HG03196 (cell line): ENCODE results near the gene ST6GAL2.

Experiments used
- ATAC-seq: cut with Tn5 transposase; IDR thresholded peaks from one replicate; pipeline ENCODE4 v1.9.1; 2021; ENCODE audit not compliant: unreplicated experiment

Gene ST6GAL2, protein sequence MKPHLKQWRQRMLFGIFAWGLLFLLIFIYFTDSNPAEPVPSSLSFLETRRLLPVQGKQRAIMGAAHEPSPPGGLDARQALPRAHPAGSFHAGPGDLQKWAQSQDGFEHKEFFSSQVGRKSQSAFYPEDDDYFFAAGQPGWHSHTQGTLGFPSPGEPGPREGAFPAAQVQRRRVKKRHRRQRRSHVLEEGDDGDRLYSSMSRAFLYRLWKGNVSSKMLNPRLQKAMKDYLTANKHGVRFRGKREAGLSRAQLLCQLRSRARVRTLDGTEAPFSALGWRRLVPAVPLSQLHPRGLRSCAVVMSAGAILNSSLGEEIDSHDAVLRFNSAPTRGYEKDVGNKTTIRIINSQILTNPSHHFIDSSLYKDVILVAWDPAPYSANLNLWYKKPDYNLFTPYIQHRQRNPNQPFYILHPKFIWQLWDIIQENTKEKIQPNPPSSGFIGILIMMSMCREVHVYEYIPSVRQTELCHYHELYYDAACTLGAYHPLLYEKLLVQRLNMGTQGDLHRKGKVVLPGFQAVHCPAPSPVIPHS

DNA sequence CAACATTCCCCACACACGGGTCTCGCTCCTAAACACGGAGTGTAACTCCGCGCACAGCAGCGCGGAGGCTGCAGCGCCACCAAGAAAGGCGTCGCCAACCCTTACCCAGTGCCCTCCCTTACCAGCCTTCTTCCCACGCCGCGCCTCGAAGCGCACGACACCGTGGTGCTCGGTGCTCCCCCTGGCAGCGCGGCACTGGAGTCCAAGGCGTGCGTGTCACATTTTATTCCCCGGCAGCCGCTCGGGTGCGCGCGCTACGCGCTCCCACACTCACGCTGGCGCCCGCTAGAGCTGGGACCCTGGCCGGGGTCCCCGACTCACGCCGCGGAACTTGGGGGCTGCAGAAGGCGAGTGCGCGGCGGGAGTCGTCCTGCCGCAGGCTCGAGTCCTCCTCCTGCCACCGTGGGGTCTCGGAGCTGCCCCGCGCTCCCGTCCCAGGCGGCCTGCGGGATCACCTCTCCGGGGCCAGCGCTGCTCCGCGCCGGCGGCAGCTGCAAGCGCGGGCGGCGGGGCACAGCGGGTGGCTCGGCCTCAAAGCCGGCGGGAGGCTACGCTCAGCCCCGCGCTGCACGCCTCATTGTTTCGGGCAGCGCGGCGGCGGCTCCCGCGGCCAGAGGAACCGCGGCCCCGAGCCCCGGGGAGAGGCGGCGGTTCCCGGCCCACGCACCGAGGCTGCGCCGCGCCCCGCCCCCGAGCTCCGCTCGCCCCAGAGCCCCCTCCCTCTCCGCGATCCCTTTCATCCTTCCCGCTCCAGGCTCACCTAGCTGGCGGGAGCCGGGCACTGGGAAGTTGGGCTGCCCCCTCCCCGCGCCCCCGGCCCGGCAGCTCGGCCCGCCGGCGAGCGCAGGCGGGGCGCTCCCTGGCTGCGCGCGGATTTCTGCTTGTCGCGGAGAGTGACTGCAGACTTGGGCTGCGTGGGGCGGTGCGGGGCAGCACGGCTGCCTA, at the start of gene ST6GAL2:
Gene ST6GAL2, minus strand, starts transcription at position 197 of the 945 bp plus-strand sequence. CDS start 42,190 bp downstream, outside the sequence.
- ATAC-seq = no peak

DNA sequence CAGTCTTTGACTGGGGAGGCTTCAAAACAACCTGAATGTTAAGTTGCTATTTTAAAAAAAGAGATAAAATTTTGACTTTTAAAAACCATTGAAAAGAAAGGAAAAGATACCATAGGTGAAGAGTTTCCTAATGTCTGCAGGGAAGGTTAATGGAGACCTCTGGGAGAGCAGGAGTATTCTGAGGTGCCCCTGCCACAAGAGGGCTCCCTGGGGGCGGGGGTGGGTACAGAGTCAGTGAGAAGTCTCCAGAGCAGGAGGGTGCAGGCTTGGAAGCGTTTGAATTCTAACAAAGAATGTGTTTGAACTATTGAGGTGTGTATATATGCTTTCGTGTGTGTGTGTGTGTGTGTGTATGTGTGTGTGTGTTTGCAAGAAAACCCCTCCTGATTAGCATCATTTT, 46.7 kb upstream of the ST6GAL2 start:
- no peak for ATAC-seq

DNA sequence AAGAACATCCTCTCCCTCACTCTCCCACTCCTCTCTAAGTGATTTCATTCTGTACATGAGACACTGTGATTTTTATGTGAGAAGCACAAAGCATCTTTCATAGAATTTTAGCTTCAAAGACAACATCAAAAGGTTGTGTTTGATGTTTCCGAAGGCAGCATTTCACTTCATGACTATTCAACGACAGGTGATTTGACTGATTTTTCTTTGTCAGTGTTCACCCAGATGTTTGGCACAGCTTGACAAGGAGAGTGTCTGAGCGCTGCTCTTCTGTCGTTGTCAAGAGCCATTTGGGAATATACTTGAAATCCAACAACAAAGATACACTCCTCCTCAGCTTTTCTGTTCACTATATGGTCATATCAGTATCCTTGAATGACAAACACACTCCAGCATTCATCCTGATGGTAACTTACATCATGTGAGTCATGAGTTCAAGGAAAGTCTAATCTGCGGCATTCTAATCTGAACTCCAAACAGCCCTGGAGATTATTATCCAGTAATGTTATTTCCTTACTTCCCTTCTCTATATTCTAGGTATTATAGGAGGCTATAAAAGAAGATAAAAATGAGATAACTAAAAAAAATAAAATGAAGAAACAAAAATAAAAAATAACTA, 45.9 kb upstream of the ST6GAL2 start:
- no peak for ATAC-seq

DNA sequence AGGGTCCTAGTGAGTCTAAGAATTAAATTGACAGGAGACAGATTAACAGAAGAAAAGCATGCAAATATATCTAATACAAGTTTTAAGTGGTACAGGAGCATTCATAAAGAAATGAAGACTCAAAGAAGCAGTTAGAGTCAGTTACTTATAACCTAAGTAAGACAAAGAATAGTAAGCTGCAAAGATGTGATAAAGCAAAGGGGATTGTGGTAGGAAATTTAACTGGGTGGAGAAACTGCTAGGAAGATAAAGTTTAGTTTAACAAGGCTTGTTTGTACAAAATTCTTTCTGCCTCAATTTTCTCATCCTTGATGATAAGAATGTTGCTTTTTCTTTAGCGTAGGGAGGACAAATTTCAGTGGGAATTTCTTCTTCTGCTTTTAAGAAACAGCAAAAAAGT, 35.5 kb upstream of the ST6GAL2 start:
- no peak for ATAC-seq

GRCh38 chr2:106919012-106919411, 33.0 kb upstream of the ST6GAL2 start:
- ATAC-seq = no peak

- no peak for ATAC-seq
Measured at GRCh38 chr2:106904242-106904641, 18.3 kb upstream of the ST6GAL2 start.

DNA sequence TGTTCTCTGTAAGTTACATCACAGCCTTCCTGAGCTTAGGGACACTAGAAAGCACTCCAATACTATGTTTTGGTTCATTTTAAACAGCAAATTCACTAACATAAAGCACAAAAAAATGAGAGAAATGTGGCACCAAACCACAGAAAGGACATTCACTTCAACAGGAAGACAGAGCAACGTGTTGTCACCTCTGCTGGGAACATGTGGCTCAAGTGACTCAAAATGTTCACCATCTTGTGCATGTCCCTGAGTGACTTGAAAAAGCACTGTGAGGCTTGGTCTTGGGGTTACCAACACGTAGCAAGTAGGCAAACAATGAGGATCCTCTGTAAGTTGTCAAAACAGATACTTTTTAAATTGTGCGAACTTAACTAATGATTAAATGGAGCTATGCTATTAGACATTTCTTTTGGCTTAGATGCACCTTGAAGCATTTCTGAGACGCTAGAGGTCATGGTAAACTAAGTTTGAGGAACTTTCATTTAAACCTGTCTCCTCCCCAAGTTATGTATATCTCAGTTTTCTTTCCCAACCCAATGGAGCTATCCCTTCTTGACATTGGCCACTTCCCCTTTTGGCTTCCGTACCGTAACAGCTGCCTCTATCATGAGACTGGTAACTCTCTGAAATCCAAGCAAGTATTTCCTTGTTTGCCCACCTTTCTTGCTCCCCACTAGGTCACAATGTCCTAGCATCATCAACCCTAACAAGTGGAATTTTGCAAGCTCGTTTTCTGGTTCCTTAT, 14.0 kb upstream of the ST6GAL2 start:
- no peak for ATAC-seq

- no peak for ATAC-seq
Measured at GRCh38 chr2:106894545-106894944, 8.6 kb upstream of the ST6GAL2 start.

DNA sequence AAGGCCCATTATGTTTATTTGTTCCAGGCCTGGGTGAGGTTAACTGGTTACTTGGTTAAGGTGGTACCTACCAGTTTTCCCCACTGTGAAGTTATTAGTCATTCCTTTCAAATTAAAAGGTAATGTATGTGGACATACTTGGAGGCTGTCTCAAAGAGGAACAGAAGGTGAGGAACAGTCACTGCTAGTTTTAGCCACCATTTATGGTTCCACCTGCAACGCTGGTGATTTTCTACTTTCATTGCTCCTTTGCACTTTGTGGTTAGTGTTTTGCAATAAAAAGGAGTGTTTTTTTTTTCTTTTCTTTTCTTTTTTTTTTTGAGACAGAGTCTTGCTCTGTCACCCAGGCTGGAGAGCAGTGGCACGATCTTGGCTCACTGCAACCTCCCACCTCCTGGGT, 6.1 kb upstream of the ST6GAL2 start:
- no peak for ATAC-seq

DNA sequence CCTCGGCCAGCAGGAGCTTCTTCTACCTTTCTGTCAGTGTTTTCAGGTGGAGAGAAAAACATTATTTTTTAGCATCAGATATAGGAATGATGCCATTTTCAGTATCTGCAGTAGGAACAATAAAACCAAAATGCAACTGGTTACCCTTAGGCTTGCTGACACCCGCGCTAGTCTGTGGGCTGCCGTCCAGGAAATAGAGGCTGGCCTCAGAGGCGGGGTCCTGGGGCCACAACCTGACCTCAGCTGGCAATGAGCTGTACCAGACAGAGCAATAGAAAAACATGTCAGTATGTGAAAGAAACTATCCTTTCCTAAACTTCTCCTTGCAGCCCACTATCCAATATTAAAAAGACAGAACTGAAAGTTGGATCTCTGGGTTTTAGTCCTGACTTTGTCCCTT, 4.6 kb upstream of the ST6GAL2 start:
- no peak for ATAC-seq

DNA sequence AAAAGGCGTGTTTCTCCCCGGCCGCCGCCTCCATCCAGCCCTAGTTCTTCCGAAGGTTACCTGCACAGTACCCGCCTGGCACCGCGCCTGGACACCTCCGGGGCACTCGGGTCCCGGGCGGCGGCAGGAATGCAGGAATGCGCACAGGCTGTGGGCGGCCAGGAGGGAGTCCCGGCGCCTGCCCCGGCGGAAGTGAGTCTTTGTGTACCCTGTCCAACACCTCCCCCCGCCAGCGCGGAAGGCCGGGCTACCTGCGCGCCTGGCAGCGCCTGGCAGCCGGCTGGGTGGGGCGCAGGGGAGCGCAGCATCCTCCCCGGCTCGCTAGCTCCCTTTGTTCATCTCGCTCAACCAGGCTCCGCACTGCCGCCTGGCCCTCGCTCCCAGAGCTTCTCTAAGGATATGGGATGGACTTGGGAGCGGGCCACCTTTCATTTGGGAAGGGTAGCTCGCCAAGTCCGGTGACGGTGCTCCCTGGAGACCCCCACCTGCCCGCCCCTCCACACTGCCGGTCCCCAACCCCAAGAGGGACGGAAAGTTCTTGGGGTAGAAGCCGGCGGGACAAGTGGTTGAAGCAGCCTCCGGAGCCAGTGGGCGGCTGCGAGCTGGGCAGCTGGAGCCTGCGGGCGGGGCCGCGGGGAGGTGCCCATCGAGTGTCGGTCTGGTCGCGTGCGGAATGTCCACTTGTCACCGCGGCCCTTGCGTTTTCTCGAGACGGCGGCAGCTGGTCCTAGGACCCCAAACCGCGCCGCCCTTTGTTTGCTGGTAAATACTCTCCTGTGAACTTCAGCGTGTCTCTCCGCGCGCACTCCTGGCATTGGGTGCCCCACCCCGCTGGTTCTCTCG, 1.2 kb upstream of the ST6GAL2 start:
- no peak for ATAC-seq

DNA sequence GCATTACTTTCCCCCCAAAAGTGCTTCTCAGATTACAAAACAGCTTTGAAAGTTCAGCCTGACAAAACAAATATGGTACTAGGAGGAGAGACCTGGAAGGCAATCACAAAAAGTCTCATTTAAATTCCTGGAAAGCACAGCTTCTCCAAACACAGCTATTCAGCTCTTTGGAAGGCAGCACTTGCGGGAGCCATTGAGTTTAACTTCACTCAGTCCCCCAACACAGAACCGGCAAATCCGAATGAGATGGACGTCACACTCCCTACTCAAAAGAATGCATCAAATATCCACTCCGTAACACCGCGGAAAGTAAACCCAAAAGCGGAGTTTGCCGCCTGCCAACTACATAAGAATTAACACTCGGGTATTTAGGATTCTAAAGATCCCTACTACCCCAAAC, 638 bp downstream of the ST6GAL2 start:
- no peak for ATAC-seq

DNA sequence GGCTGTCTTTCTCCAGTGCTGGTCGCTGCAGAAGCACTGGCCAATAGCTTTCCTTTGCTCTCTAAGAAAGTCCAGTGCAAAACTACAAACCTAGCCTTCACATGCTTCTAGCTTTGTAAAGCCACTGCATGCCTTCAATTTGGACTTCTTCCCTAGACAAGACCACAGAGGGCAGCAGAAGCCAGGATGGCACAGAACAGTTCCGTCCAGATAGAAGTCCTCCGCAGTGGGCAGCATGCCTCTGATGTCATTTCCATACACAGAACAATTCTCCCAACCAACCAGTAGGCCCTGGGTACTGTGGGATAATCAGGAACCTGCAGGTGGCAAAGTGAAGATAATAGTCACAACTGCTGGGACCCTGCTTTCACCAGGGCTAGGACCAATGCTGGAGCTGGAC, 3.3 kb downstream of the ST6GAL2 start:
- no peak for ATAC-seq

GRCh38 chr2:106878206-106878605, 7.8 kb downstream of the ST6GAL2 start:
- ATAC-seq = no peak

- no peak for ATAC-seq
Measured at GRCh38 chr2:106876699-106877098, 9.3 kb downstream of the ST6GAL2 start.

GRCh38 chr2:106869512-106870275, 16.3 kb downstream of the ST6GAL2 start:
- ATAC-seq = no peak

DNA sequence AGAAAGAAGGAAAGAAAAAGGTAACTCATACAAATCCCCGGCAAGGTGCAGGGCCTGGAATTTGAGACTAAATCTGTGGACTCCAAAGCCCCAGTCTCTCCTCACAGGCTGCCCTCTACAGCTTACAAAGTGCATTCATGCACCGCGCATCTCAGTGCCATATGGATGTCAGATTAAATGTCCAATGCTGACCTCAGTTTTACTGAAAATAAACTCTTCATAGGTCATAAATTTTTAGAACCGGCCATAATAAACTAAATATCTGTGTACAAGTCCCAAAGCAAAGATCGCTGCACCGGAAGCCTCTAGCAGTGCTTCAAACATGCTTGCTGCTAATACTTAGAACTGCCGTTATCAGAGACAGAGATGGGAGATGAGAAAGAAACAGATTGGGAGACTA, 17.7 kb downstream of the ST6GAL2 start:
- no peak for ATAC-seq

DNA sequence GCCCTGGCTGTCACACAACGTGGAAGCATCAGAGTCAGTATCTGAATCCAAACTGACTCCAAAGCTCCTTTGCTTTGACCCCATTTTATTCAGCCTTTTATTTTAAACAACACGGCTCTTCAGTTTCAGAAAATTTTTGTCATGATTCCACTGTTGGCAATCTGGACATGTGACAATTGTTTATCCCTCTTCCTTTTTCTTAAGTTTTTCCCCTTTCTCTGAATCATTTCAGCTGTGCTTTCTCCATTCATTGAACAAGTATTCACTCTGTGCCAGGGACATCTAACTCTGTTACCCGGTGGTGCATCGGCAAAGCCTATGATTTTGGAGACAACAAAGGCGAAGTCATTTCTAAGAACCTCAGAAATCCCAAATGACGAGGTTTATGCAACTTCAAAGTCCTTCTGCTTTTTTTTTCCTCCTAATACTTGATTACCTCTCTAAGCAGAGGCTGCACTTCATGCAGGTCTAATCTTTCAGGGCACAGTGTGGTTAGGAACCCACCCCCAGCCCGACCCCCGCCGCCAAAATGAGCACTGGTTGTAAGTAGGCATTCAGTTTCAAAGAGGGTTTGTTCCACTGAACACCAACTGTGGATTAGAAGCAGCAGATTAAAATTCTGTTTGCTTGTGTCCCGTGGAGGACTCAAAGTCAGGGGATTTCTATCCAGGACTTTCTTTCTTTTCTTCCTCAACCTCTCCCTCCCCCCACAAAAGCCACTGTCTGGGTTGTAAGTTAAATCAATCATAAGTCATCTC, 18.6 kb downstream of the ST6GAL2 start:
- no peak for ATAC-seq
